GM23338 (cell line): ENCODE data around the gene ABCC1.

Experiments
- CREB1 ChIP-seq: fragments of 250-450 bp; sonication (Bioruptor Pico); IDR thresholded peaks from 2 replicates; pipeline ENCODE4 v1.5.0; 2020; ENCODE audit warnings: low read depth, mild to moderate bottlenecking, moderate library complexity
- EZH2 ChIP-seq: fragments of 200-600 bp; sonication (generic); IDR thresholded peaks from one replicate; pipeline ENCODE4 v1.8.0; 2017; ENCODE audit warnings: antibody characterized with exemption, mild to moderate bottlenecking, low read depth; ENCODE audit not compliant: unreplicated experiment
- EZH2phosphoT487 ChIP-seq: fragments of 200-600 bp; sonication (generic); IDR thresholded peaks from one replicate; pipeline ENCODE4 v1.8.1; 2018; ENCODE audit warnings: antibody characterized with exemption; ENCODE audit not compliant: unreplicated experiment
- POLR2AphosphoS5 ChIP-seq: IDR thresholded peaks from 2 replicates; pipeline ENCODE4 v1.6.1; 2016; ENCODE audit warnings: antibody characterized with exemption, low read depth
- STAT1 ChIP-seq: IDR thresholded peaks from one replicate; pipeline ENCODE4 v1.6.1; 2016; ENCODE audit warnings: antibody characterized with exemption; ENCODE audit not compliant: unreplicated experiment
- TF ChIP-seq, protein P1 (sequence below), 2 experiments: fragments of 200-600 bp in 1 of 2; sonication (generic) in 1 of 2; conservative IDR thresholded peaks; 2 replicates each; pipeline versions ENCODE4 v1.5.1 to v1.6.1; 2016 to 2017; ENCODE audit warnings: antibody characterized with exemption in 2 of 2, low read depth in 2 of 2, mild to moderate bottlenecking in 2 of 2, moderate library complexity in 1 of 2
- TF ChIP-seq, protein P2 (sequence below): IDR thresholded peaks from one replicate; pipeline ENCODE4 v1.6.1; 2018; ENCODE audit warnings: antibody characterized with exemption; ENCODE audit not compliant: unreplicated experiment

DNA sequence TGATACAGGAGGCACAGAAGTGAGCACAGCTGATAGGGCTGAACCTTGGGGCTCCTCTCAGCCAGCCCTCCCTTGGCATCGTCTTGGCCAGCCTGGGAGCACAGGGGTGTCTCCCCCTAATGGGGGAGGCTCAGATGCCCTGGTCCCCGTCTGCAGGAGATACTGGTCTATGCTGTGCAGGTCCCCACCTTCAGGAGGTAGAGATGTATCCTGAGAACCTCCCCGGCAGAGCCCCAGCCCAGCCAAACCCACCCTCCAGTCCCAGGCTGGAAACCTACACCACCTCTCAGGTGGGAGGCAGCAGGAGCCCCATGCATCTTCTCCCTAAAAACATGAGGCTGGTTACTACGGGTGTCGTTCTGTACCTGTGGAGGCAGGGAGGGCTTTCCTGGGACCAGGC lies 235.2 kb downstream of the ABCC1 start:
- TF ChIP-seq, protein P1, sequence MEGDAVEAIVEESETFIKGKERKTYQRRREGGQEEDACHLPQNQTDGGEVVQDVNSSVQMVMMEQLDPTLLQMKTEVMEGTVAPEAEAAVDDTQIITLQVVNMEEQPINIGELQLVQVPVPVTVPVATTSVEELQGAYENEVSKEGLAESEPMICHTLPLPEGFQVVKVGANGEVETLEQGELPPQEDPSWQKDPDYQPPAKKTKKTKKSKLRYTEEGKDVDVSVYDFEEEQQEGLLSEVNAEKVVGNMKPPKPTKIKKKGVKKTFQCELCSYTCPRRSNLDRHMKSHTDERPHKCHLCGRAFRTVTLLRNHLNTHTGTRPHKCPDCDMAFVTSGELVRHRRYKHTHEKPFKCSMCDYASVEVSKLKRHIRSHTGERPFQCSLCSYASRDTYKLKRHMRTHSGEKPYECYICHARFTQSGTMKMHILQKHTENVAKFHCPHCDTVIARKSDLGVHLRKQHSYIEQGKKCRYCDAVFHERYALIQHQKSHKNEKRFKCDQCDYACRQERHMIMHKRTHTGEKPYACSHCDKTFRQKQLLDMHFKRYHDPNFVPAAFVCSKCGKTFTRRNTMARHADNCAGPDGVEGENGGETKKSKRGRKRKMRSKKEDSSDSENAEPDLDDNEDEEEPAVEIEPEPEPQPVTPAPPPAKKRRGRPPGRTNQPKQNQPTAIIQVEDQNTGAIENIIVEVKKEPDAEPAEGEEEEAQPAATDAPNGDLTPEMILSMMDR (conservative IDR thresholded peaks at IDR 0.05; ENCODE audit: low read depth in 2 of 2): no peak
- TF ChIP-seq, protein P2, sequence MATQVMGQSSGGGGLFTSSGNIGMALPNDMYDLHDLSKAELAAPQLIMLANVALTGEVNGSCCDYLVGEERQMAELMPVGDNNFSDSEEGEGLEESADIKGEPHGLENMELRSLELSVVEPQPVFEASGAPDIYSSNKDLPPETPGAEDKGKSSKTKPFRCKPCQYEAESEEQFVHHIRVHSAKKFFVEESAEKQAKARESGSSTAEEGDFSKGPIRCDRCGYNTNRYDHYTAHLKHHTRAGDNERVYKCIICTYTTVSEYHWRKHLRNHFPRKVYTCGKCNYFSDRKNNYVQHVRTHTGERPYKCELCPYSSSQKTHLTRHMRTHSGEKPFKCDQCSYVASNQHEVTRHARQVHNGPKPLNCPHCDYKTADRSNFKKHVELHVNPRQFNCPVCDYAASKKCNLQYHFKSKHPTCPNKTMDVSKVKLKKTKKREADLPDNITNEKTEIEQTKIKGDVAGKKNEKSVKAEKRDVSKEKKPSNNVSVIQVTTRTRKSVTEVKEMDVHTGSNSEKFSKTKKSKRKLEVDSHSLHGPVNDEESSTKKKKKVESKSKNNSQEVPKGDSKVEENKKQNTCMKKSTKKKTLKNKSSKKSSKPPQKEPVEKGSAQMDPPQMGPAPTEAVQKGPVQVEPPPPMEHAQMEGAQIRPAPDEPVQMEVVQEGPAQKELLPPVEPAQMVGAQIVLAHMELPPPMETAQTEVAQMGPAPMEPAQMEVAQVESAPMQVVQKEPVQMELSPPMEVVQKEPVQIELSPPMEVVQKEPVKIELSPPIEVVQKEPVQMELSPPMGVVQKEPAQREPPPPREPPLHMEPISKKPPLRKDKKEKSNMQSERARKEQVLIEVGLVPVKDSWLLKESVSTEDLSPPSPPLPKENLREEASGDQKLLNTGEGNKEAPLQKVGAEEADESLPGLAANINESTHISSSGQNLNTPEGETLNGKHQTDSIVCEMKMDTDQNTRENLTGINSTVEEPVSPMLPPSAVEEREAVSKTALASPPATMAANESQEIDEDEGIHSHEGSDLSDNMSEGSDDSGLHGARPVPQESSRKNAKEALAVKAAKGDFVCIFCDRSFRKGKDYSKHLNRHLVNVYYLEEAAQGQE: no peak
- TF ChIP-seq EZH2 (no peak), CREB1 (CRISPR knock-in tag) (no peak), POLR2AphosphoS5 (no peak), EZH2phosphoT487 (no peak), STAT1 (no peak)
